Pancreas (tissue), 10 donors: ENCODE data around the gene NEK10. TPM values are rescaled to one million over a fixed set of nuclear protein-coding genes. Genes with fewer than 3 reads are reported as not detected.

Experiments used
- ATAC-seq, 4 donors: fragments of 200-7000 bp; cut with Tn5 transposase; one replicate each; pipeline versions ENCODE4 v1.8.0 to v1.9.1; 2020; ENCODE audit warnings: mild to moderate bottlenecking in 4 of 4, moderate library complexity in 4 of 4
- DNase-seq, 6 donors: peaks; one replicate each; pipeline ENCODE4 v3.0.0-alpha.2; 2020
- FAIRE-seq: peaks from 2 replicates; lab custom pipeline; 2012; peaks lifted over from hg19 to GRCh38; lab: Jason Lieb, UNC
- H3K27ac ChIP-seq, 4 donors: fragments of 200-600 bp; sonication (generic); 1 replicate in 3 of 4; 2 replicates in 1 of 4; pipeline versions ENCODE4 v1.5.0 to v1.8.0; 2020
- H3K27me3 ChIP-seq, 4 donors: fragments of 200-600 bp; one replicate each; pipeline ENCODE4 v1.8.0; 2021
- H3K36me3 ChIP-seq, 3 donors: fragments of 200-600 bp; sonication (generic) in 1 of 3; one replicate each; pipeline versions ENCODE4 v1.5.0 to v1.8.0; 2020 to 2021
- H3K4me1 ChIP-seq, 3 donors: fragments of 200-600 bp; one replicate each; pipeline ENCODE4 v1.8.0; 2021
- H3K4me3 ChIP-seq, 4 donors: fragments of 200-600 bp; sonication (generic) in 2 of 4; one replicate each; pipeline versions ENCODE4 v1.5.0 to v1.8.0; 2020 to 2021
- H3K9me3 ChIP-seq, 4 donors: fragments of 200-600 bp; one replicate each; pipeline ENCODE4 v1.8.0; 2021
- CTCF ChIP-seq, 4 donors: fragments of 200-600 bp; sonication (generic) in 3 of 4; IDR thresholded peaks; one replicate each; pipeline versions ENCODE4 v1.5.0 to v1.8.0; 2021; ENCODE audit warnings: antibody characterized with exemption in 4 of 4
- WGBS, 2 donors: extraction: QIAGEN DNeasy Blood & Tissue Kit; methylation state at CpG; one replicate each; pipeline ENCODE4 v1.1.7; 2013; 5-methylcytosine and 5-hydroxymethylcytosine counted together
- intact Hi-C, 3 donors: fragments of 100-400 bp; cut with DNase I; formaldehyde crosslinking; loops; one replicate each; pipeline versions ENCODE4 v1.11.1 to v1.14.2; 2022
- polyA plus RNA-seq, 2 donors: library from polyadenylated mRNA; stranded (reverse); fragments of 200-250 nt; gene quantifications; one replicate each; pipeline ENCODE4 v1.2.3, GENCODE V29; 2013
- total RNA-seq, 6 donors: library from RNA; stranded (reverse); fragmentation: NEBNext Ultra II Directional in 4 of 6; extraction: Animal tissue kit (Norgen Biotek cat#: 25700) in 4 of 6; gene quantifications; one replicate each; pipeline versions ENCODE4 v1.2.1 to v1.2.4, GENCODE V29; 2021 to 2023
- donor health status: healthy with polysubstance abuse.
- donor health status: DM: no; HTN: no; CAD: no; lungs with moderate emphysema.
- donor health status: DM: no; HTN: no; CAD: no.
- donor health status: control.
- donor health status: control.
- donor health status: Bipolar disorder and iron deficiency.
- donor health status: DM: yes; HTN: yes; CAD: no.
- donor health status: DM: no; HTN: no; CAD: no.
- donor health status: DM: no; HTN: no; CAD: no.
- donor health status: DM: yes; HTN: yes; CAD: no.

The NEK10 gene
- total and polyA plus RNA-seq, 8 donors: 0.24 to 0.90 (median 0.37) TPM

GRCh38 chr3:27216955-27217552 is 152.1 kb downstream of the NEK10 start:
- Histone ChIP-seq H3K9me3 (no peaks in the 10 kb centered on the region), H3K36me3 (no peaks in the 10 kb centered on the region), H3K4me3 (no peak overlapping the region), H3K27ac (no peak overlapping the region), H3K4me1 (peaks cover 0 to 3% (median 0%) of the 10 kb centered on the region in 3 donors), H3K27me3 (no peaks in the 10 kb centered on the region)
- 93 to 96% methylated on average over 5 of the region's 5 CpGs for WGBS, 2 donors
- FAIRE-seq (no peak), DNase-seq (no peak), ATAC-seq (no peak)
- no peak for TF ChIP-seq CTCF (IDR thresholded peaks at IDR 0.05)
- intact Hi-C loops: no loop called here

GRCh38 chr3:27216295-27216855 is 152.8 kb downstream of the NEK10 start:
- Histone ChIP-seq H3K27ac (no peak overlapping the region), H3K36me3 (no peaks in the 10 kb centered on the region), H3K4me3 (no peak overlapping the region), H3K4me1 (peaks cover 0 to 3% (median 0%) of the 10 kb centered on the region in 3 donors), H3K27me3 (no peaks in the 10 kb centered on the region), H3K9me3 (no peaks in the 10 kb centered on the region)
- intact Hi-C loops: no loop called here
- FAIRE-seq (no peak), ATAC-seq (no peak), DNase-seq (no peak)
- 28 to 31% methylated on average over 2 of the region's 2 CpGs for WGBS, 2 donors
- TF ChIP-seq CTCF (IDR thresholded peaks at IDR 0.05): no peak

- DNase-seq (no peak), FAIRE-seq (no peak), ATAC-seq (no peak)
- no peak for TF ChIP-seq CTCF (IDR thresholded peaks at IDR 0.05)
- intact Hi-C loops: no loop called here
- WGBS, 2 donors: 64 to 70% methylated on average over 5 of the region's 5 CpGs
- Histone ChIP-seq H3K4me1 (no peaks in the 10 kb centered on the region), H3K36me3 (no peaks in the 10 kb centered on the region), H3K27ac (no peak overlapping the region), H3K9me3 (no peaks in the 10 kb centered on the region), H3K4me3 (no peak overlapping the region), H3K27me3 (no peaks in the 10 kb centered on the region)
Observed at GRCh38 chr3:27213450-27213849, 155.7 kb downstream of the NEK10 start.

- Histone ChIP-seq H3K4me1 (no peaks in the 10 kb centered on the region), H3K9me3 (no peaks in the 10 kb centered on the region), H3K4me3 (no peak overlapping the region), H3K27ac (no peak overlapping the region), H3K36me3 (no peaks in the 10 kb centered on the region), H3K27me3 (no peaks in the 10 kb centered on the region)
- TF ChIP-seq CTCF (IDR thresholded peaks at IDR 0.05): no peak
- FAIRE-seq (no peak), ATAC-seq (no peak), DNase-seq (no peak)
- 51 to 54% methylated on average over 3 of the region's 3 CpGs for WGBS, 2 donors
- intact Hi-C loops: no loop called here
Observed at GRCh38 chr3:27209617-27210264, 159.4 kb downstream of the NEK10 start.
